D721Med (cell line): Measurements from ENCODE around the gene JAG1.

ENCODE experiments used
- DNase-seq: peaks from one replicate; pipeline ENCODE4 v3.0.0; 2011; ENCODE audit warnings: low spot score; ENCODE audit not compliant: insufficient read length
- FAIRE-seq: peaks from 2 replicates; lab custom pipeline; 2011; peaks lifted over from hg19 to GRCh38; lab: Jason Lieb, UNC
- TF ChIP-seq, protein P1 (sequence below): IDR thresholded peaks from 2 replicates; pipeline ENCODE4 v1.5.1; 2012; ENCODE audit warnings: mild to moderate bottlenecking, control low read depth; ENCODE audit not compliant: insufficient read depth; ENCODE audit errors: missing control alignments

The JAG1 gene

DNA sequence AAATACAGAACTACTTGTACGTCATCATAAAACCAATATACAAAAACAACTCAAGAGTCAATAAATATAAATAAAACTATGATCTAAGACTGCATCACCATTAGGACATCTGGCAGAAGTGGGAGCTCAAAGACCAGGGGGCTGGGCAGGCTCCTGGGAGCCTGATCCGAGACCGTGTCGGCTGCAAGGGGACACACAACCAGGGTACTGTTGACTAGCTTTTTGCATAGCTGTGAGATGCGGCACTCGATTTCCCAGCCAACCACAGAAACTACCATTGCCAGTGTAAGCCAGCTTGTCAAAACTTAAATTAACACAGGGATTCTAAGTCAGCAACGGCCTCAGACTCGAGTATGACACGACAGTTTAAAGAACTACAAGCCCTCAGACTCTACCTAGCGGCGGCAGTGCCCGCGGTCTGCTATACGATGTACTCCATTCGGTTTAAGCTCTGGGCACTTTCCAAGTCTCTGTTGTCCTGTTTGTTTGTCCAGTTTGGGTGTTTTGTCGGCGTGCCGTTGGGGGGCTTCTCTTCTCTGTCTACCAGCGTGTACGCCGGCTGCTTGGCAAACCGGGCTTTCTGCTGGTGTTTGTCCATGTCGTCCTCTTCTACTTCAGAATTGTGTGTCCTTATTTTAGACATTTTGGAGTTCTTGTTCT is 34.6 kb downstream of the JAG1 start:
- TF ChIP-seq, protein P1, sequence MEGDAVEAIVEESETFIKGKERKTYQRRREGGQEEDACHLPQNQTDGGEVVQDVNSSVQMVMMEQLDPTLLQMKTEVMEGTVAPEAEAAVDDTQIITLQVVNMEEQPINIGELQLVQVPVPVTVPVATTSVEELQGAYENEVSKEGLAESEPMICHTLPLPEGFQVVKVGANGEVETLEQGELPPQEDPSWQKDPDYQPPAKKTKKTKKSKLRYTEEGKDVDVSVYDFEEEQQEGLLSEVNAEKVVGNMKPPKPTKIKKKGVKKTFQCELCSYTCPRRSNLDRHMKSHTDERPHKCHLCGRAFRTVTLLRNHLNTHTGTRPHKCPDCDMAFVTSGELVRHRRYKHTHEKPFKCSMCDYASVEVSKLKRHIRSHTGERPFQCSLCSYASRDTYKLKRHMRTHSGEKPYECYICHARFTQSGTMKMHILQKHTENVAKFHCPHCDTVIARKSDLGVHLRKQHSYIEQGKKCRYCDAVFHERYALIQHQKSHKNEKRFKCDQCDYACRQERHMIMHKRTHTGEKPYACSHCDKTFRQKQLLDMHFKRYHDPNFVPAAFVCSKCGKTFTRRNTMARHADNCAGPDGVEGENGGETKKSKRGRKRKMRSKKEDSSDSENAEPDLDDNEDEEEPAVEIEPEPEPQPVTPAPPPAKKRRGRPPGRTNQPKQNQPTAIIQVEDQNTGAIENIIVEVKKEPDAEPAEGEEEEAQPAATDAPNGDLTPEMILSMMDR: no peak
- DNase-seq: no peak
- FAIRE-seq: no peak

DNA sequence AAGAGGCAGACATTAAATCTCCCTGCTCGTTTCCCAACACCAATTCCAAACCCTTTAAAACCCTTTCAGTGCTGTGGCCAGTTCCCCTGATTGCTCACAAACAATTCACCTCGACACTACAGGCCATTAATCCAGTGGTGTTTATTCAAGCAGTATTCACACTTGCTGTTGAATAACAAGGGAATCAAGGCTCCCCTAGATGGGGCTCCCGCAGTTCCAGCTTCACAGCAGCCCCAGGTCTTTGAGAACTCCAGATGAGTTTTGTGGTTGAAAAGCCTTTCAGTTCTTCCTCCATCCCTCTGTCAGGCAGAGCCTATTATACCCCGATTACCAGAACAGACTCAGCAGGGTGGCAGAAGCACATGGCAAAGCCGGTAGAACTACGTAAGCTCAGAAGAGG is 36.2 kb downstream of the JAG1 start:
- TF ChIP-seq, protein P1: no peak
- no peak for FAIRE-seq
- no peak for DNase-seq

DNA sequence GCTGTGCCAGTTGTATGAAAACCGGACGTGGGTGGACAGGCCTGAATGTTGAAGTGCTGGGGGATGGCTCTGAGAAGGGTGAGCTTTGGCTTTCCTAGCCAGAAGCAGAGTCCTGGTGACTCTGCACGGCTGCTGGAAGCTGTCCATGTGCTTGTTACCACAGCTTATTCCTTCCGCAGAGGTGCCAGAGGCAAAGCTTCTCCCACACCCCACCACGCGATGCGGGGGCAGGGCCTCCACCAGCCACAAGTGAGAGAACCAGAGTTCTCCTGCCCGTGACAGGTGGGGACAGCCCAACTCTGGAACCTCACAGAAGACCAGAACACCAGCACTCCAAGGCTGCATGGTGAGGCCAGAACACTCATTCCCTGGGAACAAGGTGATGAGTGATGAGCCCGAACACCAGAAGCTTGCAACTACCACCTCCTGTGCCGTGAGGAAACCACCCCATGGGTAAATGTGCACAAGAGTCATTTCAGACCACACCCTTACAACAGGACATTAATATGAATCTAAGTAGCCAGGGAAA is 36.7 kb downstream of the JAG1 start:
- DNase-seq (no peak), FAIRE-seq (no peak)
- TF ChIP-seq, protein P1: no peak

DNA sequence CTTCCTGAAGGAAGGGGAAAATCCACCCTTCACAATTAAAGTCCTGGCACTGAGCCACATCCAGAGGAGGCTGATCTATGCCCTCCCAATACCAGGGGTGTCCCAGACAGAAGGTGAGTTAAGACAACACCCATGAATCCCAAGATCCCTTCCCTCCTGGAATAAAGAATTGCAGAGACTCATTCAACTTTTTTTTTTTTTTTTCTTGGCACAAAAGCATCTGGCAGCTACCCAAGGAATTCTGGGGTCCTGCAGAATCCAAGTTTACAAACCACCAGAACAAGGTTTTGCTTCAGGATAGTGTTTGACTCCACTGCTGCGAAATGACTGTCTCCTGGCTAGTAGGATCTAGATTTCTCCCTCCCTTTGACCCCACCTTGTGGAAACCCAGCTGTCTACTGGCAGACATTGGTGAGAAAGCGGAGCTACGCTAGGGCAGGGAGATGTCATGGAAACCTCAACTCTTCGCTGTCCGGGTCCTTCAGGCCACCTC is 37.4 kb downstream of the JAG1 start:
- TF ChIP-seq, protein P1: no peak
- DNase-seq: no peak
- no peak for FAIRE-seq

DNA sequence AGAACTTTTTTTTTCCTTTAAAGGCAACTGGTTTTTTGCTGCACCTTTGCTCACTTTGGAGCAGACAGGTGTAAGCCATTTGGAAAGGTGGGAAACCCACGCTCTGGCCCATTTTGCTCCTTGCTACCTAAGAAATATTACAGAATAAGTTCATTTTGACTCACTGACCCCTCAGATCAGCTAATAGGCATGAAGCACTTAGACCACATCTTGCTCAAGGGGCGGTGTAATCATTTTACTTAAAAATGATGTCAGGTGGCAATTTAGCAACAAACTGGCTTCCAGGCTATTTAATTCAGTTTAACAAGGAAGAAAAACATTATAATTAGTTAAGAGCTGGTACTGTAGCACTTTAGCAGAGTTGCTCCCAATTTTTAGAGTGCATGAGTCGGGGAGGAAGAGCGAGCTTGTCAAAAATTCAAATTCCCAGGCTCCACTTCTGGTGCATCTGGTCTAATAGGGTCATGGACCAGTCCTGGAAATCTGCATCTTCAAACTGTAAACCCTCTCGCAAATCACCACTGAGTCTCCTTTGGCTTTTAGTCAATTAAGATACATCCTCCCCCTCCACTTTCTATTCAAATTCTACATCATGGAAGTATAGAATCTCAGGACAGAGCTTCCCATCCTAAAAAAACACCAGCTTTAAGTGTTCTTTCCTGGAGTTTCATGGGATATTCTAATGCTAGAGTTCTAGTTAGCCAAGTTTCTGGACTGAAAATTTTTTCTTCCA is 38.2 kb downstream of the JAG1 start:
- DNase-seq (no peak), FAIRE-seq (no peak)
- TF ChIP-seq, protein P1: no peak

DNA sequence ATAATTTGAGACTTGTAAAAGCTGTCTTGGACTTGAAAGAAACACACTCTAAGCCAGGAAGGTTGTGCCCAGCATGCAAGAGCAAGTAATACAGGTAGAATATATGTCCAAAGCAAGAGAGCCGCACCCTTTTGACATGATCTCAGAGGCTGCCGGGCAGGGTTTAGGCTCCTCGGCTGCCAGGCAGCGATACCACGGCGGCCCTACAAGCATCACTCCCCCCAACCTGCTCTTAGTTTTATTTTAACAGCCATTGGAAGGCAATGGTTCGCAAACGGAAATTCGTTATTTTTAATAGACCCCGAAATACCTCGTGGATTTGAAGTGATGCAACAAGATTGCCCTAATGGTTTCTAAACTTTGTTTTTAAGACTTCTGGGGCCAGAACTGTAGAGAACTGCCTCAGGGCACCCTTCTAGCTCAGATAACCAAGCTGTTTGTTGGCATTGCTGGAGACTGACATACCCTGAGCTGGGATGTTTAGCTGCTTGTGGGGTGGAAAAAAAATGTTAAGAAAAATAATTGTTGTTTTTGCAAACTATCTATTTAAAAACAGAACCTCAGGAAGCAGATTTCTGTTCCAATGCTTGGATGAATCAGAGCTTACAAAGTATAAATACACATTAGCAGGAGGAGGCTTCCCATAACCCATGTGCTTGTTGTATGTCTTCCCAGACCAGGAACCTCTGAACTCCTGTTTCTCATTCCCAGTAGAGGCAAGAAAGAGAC is 39.0 kb downstream of the JAG1 start:
- TF ChIP-seq, protein P1: no peak
- no peak for FAIRE-seq
- DNase-seq: no peak
